WTC11 (cell line): Measurements from ENCODE around the gene C22orf23. TPM values are rescaled to one million over a fixed set of nuclear protein-coding genes. Genes with fewer than 3 reads are reported as not detected.
A peak's percentile ranks its signal among the peaks of the same experiment; 100 is the strongest.
"Not testable (repeated sequence)": the region's sequence is repeated elsewhere in the genome, so short reads cannot be mapped to it uniquely, and the experiment has no call there.

ENCODE experiments used
- ATAC-seq: fragments of 200-7000 bp; cut with Tn5 transposase; 2 replicates; pipeline ENCODE4 v1.10.0; 2021; ENCODE audit warnings: mild to moderate bottlenecking, moderate library complexity
- CTCF ChIA-PET: fragments of 300-600 bp; sonication (Branson Sonifier 250); formaldehyde crosslinking; loops from one replicate; lab custom pipeline; 2021; ENCODE audit warnings: antibody characterized with exemption; lab: Charles Lee
- POLR2A ChIA-PET: fragments of 350-600 bp; sonication (Branson Sonifier 250); formaldehyde crosslinking; loops from one replicate; lab custom pipeline; 2021; ENCODE audit warnings: antibody characterized with exemption; lab: Charles Lee
- DNase-seq: peaks from one replicate; pipeline ENCODE4 v3.0.0; 2021; ENCODE audit warnings: low spot score
- H3K27ac Mint-ChIP-seq: 2 replicates; pipeline ENCODE4 v1.8.0; 2021; ENCODE audit warnings: mixed read lengths
- H3K27me3 Mint-ChIP-seq: 2 replicates; pipeline ENCODE4 v1.8.0; 2021; ENCODE audit warnings: low read depth, mild to moderate bottlenecking, moderate library complexity, mixed read lengths
- H3K36me3 Mint-ChIP-seq: 2 replicates; pipeline ENCODE4 v1.8.0; 2021; ENCODE audit warnings: mixed read lengths
- H3K4me1 Mint-ChIP-seq: 2 replicates; pipeline ENCODE4 v1.8.0; 2022; ENCODE audit warnings: mixed read lengths
- H3K4me3 Mint-ChIP-seq: 2 replicates; pipeline ENCODE4 v1.8.0; 2021; ENCODE audit warnings: mild to moderate bottlenecking, moderate library complexity, mixed read lengths
- H3K9me3 Mint-ChIP-seq: 2 replicates; pipeline ENCODE4 v1.8.0; 2021; ENCODE audit warnings: mixed read lengths
- AFF4 ChIP-seq: sonication (generic); formaldehyde crosslinking; IDR thresholded peaks from 2 replicates; pipeline ENCODE4 v1.8.1; 2023; ENCODE audit warnings: mild to moderate bottlenecking, missing genetic modification reagents, borderline replicate concordance
- ATF1 ChIP-seq: sonication (generic); formaldehyde crosslinking; IDR thresholded peaks from 2 replicates; pipeline ENCODE4 v1.8.1; 2023; ENCODE audit warnings: mild to moderate bottlenecking, moderate library complexity, missing genetic modification reagents
- ATF3 ChIP-seq: sonication (generic); formaldehyde crosslinking; conservative IDR thresholded peaks from 2 replicates; pipeline ENCODE4 v1.8.1; 2022; ENCODE audit warnings: mild to moderate bottlenecking, missing genetic modification reagents
- CTCF ChIP-seq: fragments of 200-600 bp; IDR thresholded peaks from 2 replicates; pipeline ENCODE4 v1.8.0; 2022; ENCODE audit warnings: antibody characterized with exemption
- ELF4 ChIP-seq: sonication (generic); formaldehyde crosslinking; IDR thresholded peaks from 2 replicates; pipeline ENCODE4 v1.8.1; 2022; ENCODE audit warnings: low read depth, mild to moderate bottlenecking, moderate library complexity, missing genetic modification reagents
- ETV6 ChIP-seq: sonication (generic); formaldehyde crosslinking; IDR thresholded peaks from 2 replicates; pipeline ENCODE4 v1.8.1; 2022; ENCODE audit warnings: mild to moderate bottlenecking, missing genetic modification reagents
- GABPB1 ChIP-seq: sonication (generic); formaldehyde crosslinking; IDR thresholded peaks from 2 replicates; pipeline ENCODE4 v1.8.1; 2023; ENCODE audit warnings: mild to moderate bottlenecking, missing genetic modification reagents
- MXD4 ChIP-seq: fragments of 250-450 bp; sonication (Bioruptor Pico); IDR thresholded peaks from 2 replicates; pipeline ENCODE4 v1.8.0; 2021; ENCODE audit warnings: mild to moderate bottlenecking, moderate library complexity, borderline replicate concordance
- PREB ChIP-seq: sonication (generic); formaldehyde crosslinking; IDR thresholded peaks from 2 replicates; pipeline ENCODE4 v1.8.1; 2022; ENCODE audit warnings: mild to moderate bottlenecking, missing genetic modification reagents, moderate library complexity, borderline replicate concordance
- SMAD4 ChIP-seq: sonication (generic); formaldehyde crosslinking; IDR thresholded peaks from 2 replicates; pipeline ENCODE4 v1.8.0; 2022; ENCODE audit warnings: mild to moderate bottlenecking, missing genetic modification reagents
- TEAD4 ChIP-seq: sonication (generic); formaldehyde crosslinking; IDR thresholded peaks from 2 replicates; pipeline ENCODE4 v1.8.0; 2022; ENCODE audit warnings: mild to moderate bottlenecking, missing genetic modification reagents
- TP53 ChIP-seq: sonication (generic); formaldehyde crosslinking; IDR thresholded peaks from 2 replicates; pipeline ENCODE4 v1.8.1; 2023; ENCODE audit warnings: mild to moderate bottlenecking, missing genetic modification reagents
- ZNF396 ChIP-seq: fragments of 250-450 bp; sonication (Bioruptor Pico); IDR thresholded peaks from 2 replicates; pipeline ENCODE4 v1.8.0; 2021; ENCODE audit warnings: mild to moderate bottlenecking, moderate library complexity, borderline replicate concordance
- ZNF425 ChIP-seq: fragments of 250-450 bp; sonication (Bioruptor Pico); conservative IDR thresholded peaks from 2 replicates; pipeline ENCODE4 v1.9.0; 2021; ENCODE audit warnings: mild to moderate bottlenecking
- total RNA-seq: library from RNA; stranded (reverse); gene quantifications from 3 replicates; pipeline ENCODE4 v1.2.3, GENCODE V29; 2021

C22orf23 gene
- total RNA-seq, 1 experiment from 2014 or later, result 0.72 TPM

- H3K4me1 Mint-ChIP-seq, result peaks cover 24% of the 10 kb centered on the region
- H3K36me3 Mint-ChIP-seq, result peaks cover 29% of the 10 kb centered on the region
- H3K4me3 Mint-ChIP-seq, result peak overlapping the region; percentile 95
- ATAC-seq (no peak), DNase-seq (no peak)
- ChIA-PET CTCF (interaction anchor here (0.9 to 3.6 kb wide), 8 partner anchors 8 to 137 kb away, joined by 3 to 23 read pairs (median 5); partner anchors contain the start of gene MICALL1), POLR2A (interaction anchor here (0.6 to 1.5 kb wide), 2 partner anchors 14 to 18 kb away, joined by 3 read pairs; no protein-coding TSS in a partner anchor)
- TF ChIP-seq SMAD4 (CRISPR knock-in tag) (no peak), CTCF (no peak), PREB (CRISPR knock-in tag) (no peak), ELF4 (CRISPR knock-in tag) (no peak), TP53 (CRISPR knock-in tag) (no peak), AFF4 (no peak), ATF1 (no peak), ZNF425 (CRISPR knock-in tag) (no peak), GABPB1 (CRISPR knock-in tag) (no peak)
- peak overlapping the region; percentile 81 for H3K27ac Mint-ChIP-seq
- no peaks in the 10 kb centered on the region for H3K9me3 Mint-ChIP-seq
- peaks cover 16% of the 10 kb centered on the region for H3K27me3 Mint-ChIP-seq
Measured at GRCh38 chr22:37954686-37955085, 1.3 kb upstream of the C22orf23 start.

GRCh38 chr22:37953062-37953436 is 352 bp downstream of the C22orf23 start:
- H3K4me1 Mint-ChIP-seq, result peaks cover 24% of the 10 kb centered on the region
- no peak for TF ChIP-seq ATF3
- peak; percentile 39; the same call in 1 of the 2 replicates for TF ChIP-seq ETV6 (CRISPR knock-in tag)
- no peak for TF ChIP-seq MXD4 (CRISPR knock-in tag)
- TF ChIP-seq ZNF396, result no peak
- TF ChIP-seq ZNF425 (CRISPR knock-in tag), result no peak
- no peak for TF ChIP-seq TEAD4 (CRISPR knock-in tag)
- H3K27me3 Mint-ChIP-seq, result peaks cover 16% of the 10 kb centered on the region
- H3K9me3 Mint-ChIP-seq, result no peaks in the 10 kb centered on the region
- ATAC-seq, result peak; percentile 46
- H3K36me3 Mint-ChIP-seq, result peaks cover 15% of the 10 kb centered on the region
- ChIA-PET POLR2A (interaction anchor here (0.7 to 1.1 kb wide), 4 partner anchors 10 to 1811 kb away, joined by 3 to 4 read pairs (median 4); no protein-coding TSS in a partner anchor), CTCF (interaction anchor here (0.5 to 3.6 kb wide), 9 partner anchors 12 to 695 kb away, joined by 3 to 23 read pairs (median 6); partner anchors contain the start of gene MICALL1)
- peak overlapping the region; percentile 95 for H3K4me3 Mint-ChIP-seq
- DNase-seq, result no peak
- peak overlapping the region; percentile 29 for H3K27ac Mint-ChIP-seq

- H3K36me3 Mint-ChIP-seq, result peaks cover 12% of the 10 kb centered on the region
- DNase-seq, result peak; percentile 28
- not testable (repeated sequence) for ATAC-seq, H3K9me3 Mint-ChIP-seq, H3K27ac Mint-ChIP-seq
- POLR2A ChIA-PET, result interaction anchor here (0.8 kb wide), 1 partner anchor 9 kb away, joined by 4 read pairs; no protein-coding TSS in a partner anchor
- CTCF ChIA-PET, result interaction anchor here (0.5 to 3.6 kb wide), 5 partner anchors 18 to 696 kb away, joined by 3 to 23 read pairs (median 6); partner anchors contain the start of gene MICALL1
- peaks cover 16% of the 10 kb centered on the region for H3K27me3 Mint-ChIP-seq
- H3K4me1 Mint-ChIP-seq, result peaks cover 24% of the 10 kb centered on the region
- peak overlapping the region; percentile 95 for H3K4me3 Mint-ChIP-seq
Measured at GRCh38 chr22:37952629-37953028, 772 bp downstream of the C22orf23 start.
